ENCODE data around the gene TMEM169.
A peak's percentile ranks its signal among the peaks of the same experiment; 100 is the strongest.
"Not testable (repeated sequence)": the region's sequence is repeated elsewhere in the genome, so short reads cannot be mapped to it uniquely, and the experiment has no call there.

TMEM169 gene

DNA sequence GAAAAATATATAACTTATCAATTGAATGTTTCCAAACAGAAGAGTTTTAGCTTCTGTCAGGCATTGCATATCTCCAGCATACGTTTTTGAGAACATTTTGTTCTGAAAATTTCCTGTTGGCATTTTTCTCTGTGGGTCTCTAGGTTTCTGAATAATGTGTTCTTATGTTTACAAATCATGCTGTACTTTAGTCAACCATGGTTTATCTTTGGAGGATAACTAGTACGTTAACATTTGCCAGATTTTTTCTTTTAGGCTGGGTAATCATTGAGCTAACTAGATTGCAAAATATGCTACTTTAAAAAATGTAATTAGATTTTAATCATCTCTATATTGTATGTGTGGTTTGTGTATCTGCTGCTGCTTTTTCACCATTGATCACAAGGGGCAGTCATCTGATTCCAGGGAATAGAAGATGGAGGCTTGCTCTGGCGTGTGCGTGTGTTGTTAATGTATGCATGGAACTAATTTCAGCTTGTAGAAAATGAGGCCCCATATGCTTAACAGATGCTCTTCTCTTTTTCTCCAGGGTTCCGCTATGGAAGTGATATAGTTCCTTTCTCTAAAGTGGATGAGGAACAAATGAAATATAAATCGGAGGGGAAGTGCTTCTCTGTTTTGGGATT lies 48.7 kb downstream of the TMEM169 start:
- peak in 7 of 58 donors; percentile 1 to 52 (median 8) for DNase-seq

DNA sequence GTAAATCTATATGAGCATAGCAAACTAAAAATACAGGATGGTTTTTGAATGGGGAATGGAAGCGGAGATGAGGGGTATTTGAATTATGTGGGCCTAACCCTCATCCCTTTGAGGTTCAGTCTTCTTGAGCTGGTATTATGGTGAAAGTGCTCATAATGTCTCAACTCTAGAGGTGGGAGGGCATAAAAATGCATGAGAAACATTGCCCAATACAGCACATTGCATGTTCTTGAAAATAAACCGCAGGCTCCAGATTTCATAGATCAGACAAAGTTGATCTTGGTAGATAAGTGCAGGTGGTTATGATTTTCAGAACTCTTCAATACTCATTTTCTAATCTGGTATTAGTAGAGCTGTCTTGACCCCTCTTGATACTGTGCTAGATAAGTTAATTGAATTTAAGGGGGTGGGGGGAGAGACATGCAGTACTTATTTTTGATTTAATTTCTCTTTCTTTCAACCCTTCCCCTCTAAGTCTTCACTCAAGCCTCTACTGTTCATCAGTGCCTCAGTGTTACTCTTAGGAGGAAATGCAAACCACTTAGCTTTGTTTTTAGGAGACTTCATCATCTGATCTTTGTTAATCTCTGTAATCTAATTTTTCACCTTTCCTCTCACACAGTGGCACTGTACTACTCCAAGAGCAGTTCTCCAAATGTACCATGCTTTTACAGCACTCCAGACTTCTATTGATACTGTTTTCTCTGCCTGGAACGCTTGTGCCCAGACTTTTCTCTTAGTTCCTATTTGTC lies 49.6 kb downstream of the TMEM169 start:
- DNase-seq, result no peak

DNA sequence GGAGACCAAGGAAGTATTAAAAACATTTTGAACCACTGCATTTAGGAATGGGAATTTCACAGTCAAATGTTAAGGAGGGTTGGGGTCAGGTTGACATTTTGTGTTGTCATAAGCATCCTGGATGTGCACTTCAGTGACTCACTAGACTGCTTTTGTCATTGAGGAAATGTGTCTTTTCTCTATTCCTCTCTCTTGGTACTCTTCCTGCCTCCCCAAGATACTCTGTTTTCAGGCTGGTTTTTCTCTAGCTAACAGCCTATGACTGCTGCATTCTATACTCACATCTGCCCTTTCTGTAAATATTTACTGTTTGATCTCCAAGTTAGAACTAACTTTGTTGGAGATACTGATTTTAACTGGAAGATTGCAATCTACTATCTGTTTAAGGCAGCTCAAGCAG lies 50.9 kb downstream of the TMEM169 start:
- DNase-seq, result no peak

DNA sequence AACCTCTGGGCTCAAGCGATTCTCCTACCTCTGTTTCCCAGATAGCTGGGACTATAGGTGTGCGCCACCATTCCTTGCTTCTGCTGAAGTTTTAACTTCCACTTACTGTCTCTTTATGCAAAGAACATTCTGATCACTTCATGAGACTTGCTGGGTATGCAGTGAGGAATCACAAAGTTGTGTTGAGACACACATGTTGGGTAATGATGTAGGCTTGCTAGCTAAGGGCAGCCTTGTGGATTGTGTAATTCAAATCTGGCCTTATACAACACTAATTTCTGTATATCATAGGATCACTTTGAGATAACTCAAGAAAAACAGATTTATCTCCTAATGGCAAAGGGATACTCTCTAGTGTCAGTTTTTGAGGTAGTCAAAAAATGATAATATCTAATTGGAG lies 51.7 kb downstream of the TMEM169 start:
- no peak for DNase-seq

DNA sequence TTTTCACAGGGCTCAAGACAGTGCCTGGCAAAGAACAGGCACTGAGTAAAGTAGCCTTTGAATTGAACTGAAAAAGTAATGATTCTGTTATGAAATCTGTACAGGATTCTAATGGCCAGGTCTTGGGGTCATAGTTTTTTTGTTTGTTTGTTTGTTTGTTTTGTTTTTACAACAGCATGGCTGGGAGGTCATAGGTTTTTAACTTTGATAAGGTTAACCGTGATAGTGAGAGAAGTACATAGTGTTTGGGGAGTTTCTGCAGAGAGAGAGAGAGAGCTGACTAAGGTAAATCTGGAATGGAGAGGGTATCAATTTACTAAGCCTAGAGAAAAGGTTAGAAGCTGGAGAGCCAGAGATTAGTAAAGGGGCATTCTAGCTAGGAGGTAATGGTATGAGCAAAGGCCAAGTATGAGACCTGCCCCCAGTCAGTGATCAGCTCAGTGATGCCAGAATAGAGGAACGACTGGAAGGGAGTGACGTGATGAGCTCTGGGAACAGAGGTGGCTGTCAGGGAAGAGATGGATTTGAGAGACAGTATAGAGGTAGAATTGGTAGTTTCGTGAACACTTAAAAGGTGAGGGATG lies 53.3 kb downstream of the TMEM169 start:
- no peak for DNase-seq

DNA sequence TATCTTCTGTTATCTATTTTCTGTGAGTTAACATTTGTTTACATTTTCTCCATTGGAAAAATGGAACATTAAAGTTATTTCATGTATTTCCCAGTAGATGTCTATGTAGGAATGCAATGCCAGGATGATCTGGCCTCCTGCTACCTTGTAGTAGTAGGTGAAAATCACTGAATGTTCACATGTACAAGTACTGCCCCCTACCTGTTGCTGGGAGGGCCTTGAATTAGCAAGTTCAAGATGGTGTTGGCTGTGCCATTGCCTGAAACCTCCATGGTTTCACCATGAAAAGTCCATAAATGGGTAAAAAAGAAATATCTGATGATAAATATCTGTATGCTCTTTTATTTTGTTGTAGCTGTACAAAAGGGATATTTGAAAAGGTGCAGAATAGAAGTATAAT lies 58.2 kb downstream of the TMEM169 start:
- no peak for DNase-seq

DNA sequence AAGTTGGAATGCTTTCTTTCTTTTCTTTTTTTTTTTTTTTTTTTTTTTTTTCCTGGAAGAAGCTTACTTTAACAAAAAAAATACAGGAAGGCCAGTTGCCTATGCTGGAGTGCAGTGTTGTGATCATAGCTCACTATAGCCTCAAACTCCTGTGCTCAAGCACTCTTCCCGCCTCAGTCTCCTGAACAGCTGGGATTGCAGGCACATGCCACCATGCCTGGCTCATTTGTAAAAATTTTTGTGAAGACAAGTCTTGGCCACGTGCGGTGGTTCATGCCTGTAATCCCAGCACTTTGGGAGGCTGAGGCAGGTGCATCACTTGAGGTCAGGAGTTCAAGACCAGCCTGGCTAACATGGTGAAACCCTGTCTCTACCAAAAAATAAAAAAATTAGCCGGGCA lies 59.8 kb downstream of the TMEM169 start:
- DNase-seq, result not testable (repeated sequence)

DNA sequence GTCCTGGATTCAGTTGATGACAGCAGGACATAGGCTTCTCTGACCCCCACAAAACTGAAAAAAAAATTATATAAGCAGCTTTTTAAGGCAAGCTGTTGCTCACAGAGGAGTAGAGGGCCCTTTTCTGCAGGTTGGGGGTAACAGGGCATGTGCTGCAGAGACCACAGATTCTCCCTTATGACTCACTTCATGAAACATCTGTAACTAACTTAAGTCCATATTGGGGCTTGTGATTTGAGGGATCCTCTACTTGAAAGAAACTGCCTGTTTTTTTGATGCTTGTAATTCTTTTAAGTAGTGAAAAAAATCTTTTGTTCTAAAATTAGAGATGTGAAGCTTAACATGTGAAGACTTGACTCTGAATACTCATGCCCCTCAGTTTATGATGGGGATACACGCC lies 60.8 kb downstream of the TMEM169 start:
- DNase-seq, result no peak

DNA sequence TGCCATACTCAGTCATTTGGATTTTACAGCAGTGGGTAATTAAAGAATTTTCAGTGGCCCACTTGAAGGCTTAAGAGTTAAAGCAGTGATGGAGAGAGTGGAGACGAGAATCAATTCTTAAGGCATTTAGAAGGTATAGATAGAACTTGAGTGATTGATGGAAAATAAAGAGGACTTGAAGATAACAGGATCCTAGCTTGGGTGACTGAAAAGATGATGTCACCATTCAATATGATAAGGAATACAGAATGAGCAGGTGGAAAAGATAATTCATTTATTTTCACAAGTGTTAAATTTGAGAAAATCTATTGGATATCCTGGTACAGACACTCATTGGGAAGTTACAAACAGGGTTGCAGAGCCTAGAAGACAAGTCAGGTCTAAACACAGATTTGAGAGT lies 62.7 kb downstream of the TMEM169 start:
- DNase-seq, result no peak

DNA sequence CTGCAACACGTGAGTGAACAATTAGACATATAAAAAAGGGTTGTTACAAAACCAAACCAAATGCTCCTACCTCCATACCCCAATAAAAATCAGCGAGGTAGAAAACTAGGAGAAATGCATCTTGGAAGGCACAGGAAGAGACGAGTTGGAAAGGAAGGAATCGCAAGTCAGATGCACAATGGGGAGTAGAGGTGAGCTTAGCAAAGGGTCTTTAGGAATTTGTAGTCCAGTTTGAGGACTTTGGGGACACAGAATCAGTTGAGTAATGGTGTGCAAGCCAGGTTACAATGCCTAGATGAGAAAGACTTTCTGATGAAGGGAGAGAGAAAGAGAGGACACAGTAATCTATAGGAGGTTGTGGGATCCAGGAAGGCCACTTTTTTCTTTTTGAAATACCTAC lies 63.1 kb downstream of the TMEM169 start:
- DNase-seq, result no peak

DNA sequence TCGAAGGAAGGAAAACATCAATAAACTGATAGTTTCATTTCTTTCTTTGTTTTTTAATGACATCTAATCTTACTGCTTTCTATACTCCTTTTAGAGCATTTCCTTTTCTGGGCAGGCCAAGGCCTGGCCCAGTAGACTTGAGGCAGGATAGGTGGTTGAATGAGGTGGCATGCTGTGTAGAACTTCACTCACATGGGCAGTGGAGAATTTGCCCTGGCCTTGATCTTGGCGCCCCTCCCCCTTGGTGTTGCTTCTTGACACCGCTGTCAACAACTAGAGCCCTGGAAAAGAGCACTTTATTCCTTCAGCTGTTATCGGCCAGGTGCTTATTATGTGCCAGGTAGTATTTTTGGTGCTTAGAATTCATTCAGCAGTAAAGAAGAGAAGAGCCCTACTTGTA lies 64.9 kb downstream of the TMEM169 start:
- no peak for DNase-seq

DNA sequence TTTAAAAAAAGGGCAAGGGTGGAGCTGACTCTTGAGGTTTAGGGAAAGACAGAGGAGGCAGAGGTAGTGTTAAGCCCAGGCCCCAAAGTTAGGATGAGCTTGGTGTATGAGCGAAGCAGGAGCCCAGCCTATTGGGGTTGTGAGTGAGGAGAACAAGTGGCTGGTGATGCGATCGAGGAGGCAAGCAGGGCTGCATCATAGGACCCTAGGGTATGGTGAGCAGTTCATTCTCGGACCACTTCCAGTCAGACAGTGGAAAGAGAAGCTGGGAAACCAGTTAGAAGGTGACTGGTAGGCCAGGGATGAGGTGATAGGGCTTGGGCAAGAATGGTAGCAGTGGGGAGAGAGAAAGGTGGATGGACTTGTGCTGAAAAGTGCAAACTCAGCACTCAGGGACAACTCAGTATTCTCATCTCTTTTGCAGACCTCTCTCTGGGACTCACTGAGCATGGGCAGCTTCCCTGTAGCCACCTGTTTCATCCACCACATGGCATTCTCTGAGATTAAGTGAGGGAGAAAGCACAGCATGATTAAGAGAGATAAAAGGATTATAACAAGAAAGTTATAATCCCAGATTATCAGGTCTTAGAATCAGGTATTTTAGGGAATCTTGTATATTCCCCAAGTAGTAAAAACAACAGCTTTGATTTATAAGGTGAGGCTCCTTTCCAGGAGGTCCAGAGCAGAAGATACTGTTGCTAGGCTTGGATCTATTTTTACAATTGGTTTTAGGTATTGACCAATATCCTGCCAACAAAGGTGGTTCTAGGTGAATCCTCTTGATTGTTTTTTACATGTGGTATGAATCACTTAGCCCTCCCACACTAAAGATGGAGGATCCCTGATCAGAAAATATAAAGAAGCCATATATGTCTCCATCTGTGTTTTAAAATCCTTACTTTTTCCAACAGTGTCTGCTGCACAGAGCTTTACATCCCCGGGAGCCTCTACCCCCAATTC lies 65.7 kb downstream of the TMEM169 start:
- DNase-seq, result no peak

DNA sequence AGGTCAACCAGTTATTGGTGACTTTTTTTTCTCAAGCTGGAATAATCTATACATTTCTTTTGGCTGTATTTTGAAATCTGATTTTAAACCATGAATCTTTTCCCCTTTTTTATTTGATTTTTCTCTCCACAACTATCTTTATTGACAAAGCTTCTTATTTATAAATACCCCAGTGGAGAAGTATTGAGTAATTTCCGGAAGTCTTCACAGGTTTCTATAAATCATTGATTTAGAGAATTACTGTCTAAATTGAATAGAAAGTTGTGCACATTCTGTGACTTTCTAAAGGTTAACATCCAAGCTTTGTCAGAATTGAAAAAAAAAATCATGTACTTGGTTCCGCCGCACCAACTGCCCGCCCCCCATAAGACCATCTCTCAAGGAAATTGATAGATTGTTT lies 67.3 kb downstream of the TMEM169 start:
- DNase-seq, result no peak

DNA sequence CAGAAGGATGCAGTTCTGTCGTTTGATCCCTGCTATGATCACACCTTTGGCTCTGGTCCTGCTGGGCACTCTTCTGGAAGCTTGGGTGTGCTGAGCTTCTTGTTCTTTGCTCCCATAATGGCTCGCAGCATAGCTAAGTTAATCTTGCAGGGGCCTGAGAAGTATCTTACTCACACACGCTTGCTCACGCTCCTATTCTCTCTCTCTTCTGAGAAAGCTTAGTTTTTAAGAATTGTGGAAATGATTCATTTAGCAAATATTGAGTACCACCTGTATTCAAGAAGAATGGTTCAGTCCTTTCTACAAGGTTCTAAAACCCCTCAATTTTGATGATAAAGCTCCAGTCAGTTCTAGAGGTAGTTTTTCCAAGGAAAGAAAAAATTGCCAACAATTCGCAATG lies 68.0 kb downstream of the TMEM169 start:
- DNase-seq, result no peak

DNA sequence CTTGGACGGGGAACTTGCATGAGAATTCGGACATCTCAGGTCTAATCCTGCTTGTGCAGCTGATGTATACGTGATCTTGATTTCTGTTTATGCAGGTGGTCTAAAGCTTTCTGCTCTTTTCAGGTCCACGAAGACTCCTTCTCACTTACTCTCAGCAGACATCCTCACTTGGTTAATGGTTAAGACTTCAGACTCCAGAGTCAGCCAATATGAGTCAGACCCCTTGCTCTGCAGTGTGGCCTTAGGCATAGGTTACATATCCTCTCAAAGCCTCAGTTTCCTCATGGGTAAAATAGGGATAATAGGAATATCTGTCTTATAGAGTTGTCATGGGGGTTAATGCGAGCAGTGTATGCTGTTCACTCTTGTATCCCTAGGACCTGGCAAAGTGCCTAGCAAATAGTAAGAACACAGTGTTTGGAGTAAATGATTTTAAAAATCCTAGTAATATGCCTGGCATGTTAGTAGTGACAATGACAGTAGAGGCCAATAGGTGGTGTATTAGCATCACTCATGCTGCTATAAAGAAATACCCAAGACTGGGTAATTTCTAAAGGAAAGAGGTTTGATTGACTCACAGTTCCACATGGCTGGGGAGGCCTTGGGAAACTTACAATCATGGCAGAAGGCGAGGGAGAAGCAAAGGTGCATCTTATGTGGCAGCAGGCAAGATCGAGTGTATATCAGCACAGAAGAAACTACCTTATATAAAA lies 69.8 kb downstream of the TMEM169 start:
- DNase-seq, result no peak

Data from anterior cingulate cortex (tissue), 58 donors.